Activated T-cell treated with anti-CD3 and anti-CD28 coated beads, Interleukin-2, amount 50 U/mL, for 4 hours (primary cell): Measurements from ENCODE around the gene STRN. TPM values are rescaled to one million over a fixed set of nuclear protein-coding genes. Genes with fewer than 3 reads are reported as not detected.
"Not testable (repeated sequence)": the region's sequence is repeated elsewhere in the genome, so short reads cannot be mapped to it uniquely, and the experiment has no call there.

Source experiments
- ATAC-seq, 2 donors: fragments of 200-7000 bp; cut with Tn5 transposase; one replicate each; pipeline ENCODE4 v1.10.0; 2021
- DNase-seq: peaks from one replicate; pipeline ENCODE4 v3.0.0-alpha.2; 2020
- H3K27me3 Mint-ChIP-seq: one replicate; pipeline ENCODE4 v1.8.0; 2021; ENCODE audit warnings: low read depth, mixed read lengths
- H3K36me3 Mint-ChIP-seq: one replicate; pipeline ENCODE4 v1.8.0; 2022; ENCODE audit warnings: mixed read lengths; ENCODE audit not compliant: insufficient read depth
- H3K4me1 Mint-ChIP-seq: one replicate; pipeline ENCODE4 v1.8.0; 2021; ENCODE audit warnings: low read depth, mixed read lengths
- H3K4me3 Mint-ChIP-seq: one replicate; pipeline ENCODE4 v1.8.0; 2021; ENCODE audit warnings: mild to moderate bottlenecking, moderate library complexity, mixed read lengths
- H3K9me3 Mint-ChIP-seq: one replicate; pipeline ENCODE4 v1.8.0; 2021; ENCODE audit warnings: mixed read lengths
- total RNA-seq, 3 donors: library from RNA; stranded (reverse); gene quantifications; one replicate each; pipeline ENCODE4 v1.2.1, GENCODE V29; 2021

STRN gene
- total RNA-seq, 3 donors from 2014 or later = 19.0 to 19.7 (median 19.7) TPM

GRCh38 chr2:36949845-36950244, 16.5 kb downstream of the STRN start:
- peak; percentile 18 to 46 for ATAC-seq
- Mint-ChIP-seq H3K9me3 (no peaks in the 10 kb centered on the region), H3K4me1 (peaks cover 28% of the 10 kb centered on the region), H3K36me3 (peaks cover 4% of the 10 kb centered on the region), H3K27me3 (no peaks in the 10 kb centered on the region), H3K4me3 (no peak overlapping the region)
- no peak for DNase-seq

GRCh38 chr2:36945240-36945639, 21.1 kb downstream of the STRN start:
- H3K4me1 Mint-ChIP-seq = peaks cover 10% of the 10 kb centered on the region
- H3K9me3 Mint-ChIP-seq, H3K27me3 Mint-ChIP-seq, DNase-seq, ATAC-seq, H3K36me3 Mint-ChIP-seq, H3K4me3 Mint-ChIP-seq: not testable (repeated sequence)

- no peak overlapping the region for H3K4me3 Mint-ChIP-seq
- DNase-seq = no peak
- no peaks in the 10 kb centered on the region for H3K36me3 Mint-ChIP-seq
- no peaks in the 10 kb centered on the region for H3K4me1 Mint-ChIP-seq
- no peaks in the 10 kb centered on the region for H3K9me3 Mint-ChIP-seq
- no peak for ATAC-seq
- H3K27me3 Mint-ChIP-seq = no peaks in the 10 kb centered on the region
Observed at GRCh38 chr2:36941867-36942266, 24.5 kb downstream of the STRN start.

DNA sequence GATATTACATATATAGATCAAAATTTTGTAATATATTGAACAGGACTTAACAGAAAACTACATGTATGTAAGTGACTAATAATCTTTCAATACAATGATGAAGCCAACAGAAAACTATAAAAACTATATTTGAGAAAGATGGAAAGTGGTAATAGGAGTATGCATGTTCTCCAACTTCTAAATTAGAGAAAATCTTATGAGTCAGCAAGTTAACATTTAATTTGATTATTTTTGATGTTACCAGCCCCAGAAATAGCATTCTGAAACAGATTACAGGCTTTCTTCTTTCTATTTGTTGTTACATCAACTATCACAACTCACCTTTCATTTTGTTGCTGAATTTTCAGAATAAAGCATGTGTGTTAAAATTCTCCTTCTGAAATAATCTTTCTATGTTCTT, 29.8 kb downstream of the STRN start:
- not testable (repeated sequence) for ATAC-seq, H3K4me1 Mint-ChIP-seq, H3K27me3 Mint-ChIP-seq, H3K4me3 Mint-ChIP-seq, DNase-seq, H3K36me3 Mint-ChIP-seq, H3K9me3 Mint-ChIP-seq

- not testable (repeated sequence) for H3K36me3 Mint-ChIP-seq, H3K9me3 Mint-ChIP-seq, H3K27me3 Mint-ChIP-seq, DNase-seq, H3K4me3 Mint-ChIP-seq, ATAC-seq
- H3K4me1 Mint-ChIP-seq = peaks cover 13% of the 10 kb centered on the region
Observed at GRCh38 chr2:36931688-36932087, 34.6 kb downstream of the STRN start.

- not testable (repeated sequence) for H3K4me3 Mint-ChIP-seq, DNase-seq, H3K27me3 Mint-ChIP-seq, H3K9me3 Mint-ChIP-seq, ATAC-seq
- Mint-ChIP-seq H3K4me1 (peaks cover 20% of the 10 kb centered on the region), H3K36me3 (peaks cover 10% of the 10 kb centered on the region)
Observed at GRCh38 chr2:36930787-36931410, 35.4 kb downstream of the STRN start.

DNA sequence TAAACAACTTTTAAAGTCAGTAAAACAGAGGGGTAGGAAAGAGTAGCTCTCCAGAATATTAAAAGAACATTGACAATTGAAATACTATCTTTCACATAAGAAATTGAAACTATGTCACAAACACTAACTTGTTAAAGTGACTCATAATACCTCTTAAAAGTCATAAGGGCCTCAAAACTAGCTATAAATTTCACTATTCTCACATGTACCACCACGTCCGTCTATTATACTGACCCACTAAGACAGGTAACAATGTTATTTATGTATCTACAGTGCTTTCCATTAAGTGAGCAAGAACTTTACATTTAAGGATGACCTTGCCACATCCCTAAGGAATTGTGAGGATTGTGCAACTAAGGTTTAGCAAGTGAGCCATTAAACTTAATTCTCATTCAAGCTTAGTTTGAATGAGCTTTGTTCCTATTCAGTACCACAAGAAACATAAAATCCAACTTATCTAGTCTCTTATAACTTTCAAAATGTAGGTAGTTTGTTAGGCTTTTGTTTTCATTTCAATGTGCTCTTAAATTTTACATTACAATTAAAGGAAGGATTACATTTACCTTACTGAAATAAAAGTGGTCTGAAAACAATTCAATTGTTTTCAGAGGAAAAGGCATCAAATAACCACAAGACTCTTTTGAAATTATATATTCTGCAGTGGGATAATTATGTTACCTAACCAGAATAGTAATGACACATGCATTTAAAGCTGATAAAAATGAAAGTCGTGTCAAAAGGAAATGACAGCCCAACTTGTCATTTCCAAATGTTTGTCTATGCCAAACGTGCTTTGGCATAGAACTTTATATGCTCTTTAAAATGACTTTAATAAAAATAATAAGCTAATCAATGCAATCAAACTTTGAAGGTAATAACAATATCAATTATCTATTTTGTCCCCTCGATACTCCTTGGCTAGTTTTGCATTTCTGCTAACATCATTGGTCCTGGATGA, 39.9 kb downstream of the STRN start:
- Mint-ChIP-seq H3K4me3 (peak overlapping the region; percentile 25), H3K36me3 (peaks cover 11% of the 10 kb centered on the region), H3K4me1 (peaks cover 25% of the 10 kb centered on the region)
- ATAC-seq, H3K27me3 Mint-ChIP-seq, DNase-seq, H3K9me3 Mint-ChIP-seq: not testable (repeated sequence)

DNA sequence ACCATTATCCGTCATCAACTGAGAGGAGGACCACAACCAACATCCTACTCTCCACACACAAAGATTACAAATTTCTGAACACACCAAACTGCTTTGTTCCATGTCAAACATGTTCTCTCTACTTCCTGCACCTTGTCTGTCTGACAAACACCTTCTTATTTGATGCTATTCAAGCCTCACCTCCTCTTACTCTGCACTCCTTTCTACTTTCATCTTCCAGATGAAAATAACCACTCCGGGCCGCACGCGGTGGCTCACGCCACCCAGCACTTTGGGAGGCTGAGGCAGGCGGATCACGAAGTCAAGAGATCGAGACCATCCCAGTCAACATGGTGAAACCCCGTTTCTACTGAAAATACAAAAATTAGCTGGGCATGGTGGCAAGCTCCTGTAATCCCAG, 43.7 kb downstream of the STRN start:
- peaks cover 25% of the 10 kb centered on the region for H3K4me1 Mint-ChIP-seq
- H3K36me3 Mint-ChIP-seq = peaks cover 13% of the 10 kb centered on the region
- H3K4me3 Mint-ChIP-seq, DNase-seq, ATAC-seq, H3K9me3 Mint-ChIP-seq, H3K27me3 Mint-ChIP-seq: not testable (repeated sequence)

DNA sequence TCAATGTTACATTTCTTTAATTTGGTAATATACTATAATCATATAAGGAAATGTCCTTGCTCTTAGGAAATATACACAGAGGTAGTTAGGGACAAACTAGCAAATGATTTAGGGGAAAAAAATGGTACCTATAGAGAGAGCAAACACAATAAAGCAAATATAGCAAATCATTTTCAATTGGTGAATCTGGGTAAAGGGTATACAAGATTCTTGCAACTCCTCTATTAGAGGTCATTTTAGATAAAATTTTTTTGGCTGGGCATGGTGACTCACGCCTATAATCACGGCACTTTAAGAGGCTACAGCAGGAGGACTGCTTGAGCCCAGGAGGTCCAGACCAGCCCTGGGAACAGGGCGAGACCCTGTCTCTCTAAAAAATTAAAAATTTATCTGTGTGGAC, 44.4 kb downstream of the STRN start:
- Mint-ChIP-seq H3K36me3 (peaks cover 13% of the 10 kb centered on the region), H3K4me3 (no peak overlapping the region), H3K9me3 (no peaks in the 10 kb centered on the region), H3K27me3 (no peaks in the 10 kb centered on the region), H3K4me1 (peaks cover 24% of the 10 kb centered on the region)
- DNase-seq (no peak), ATAC-seq (no peak)

- no peak for DNase-seq
- Mint-ChIP-seq H3K4me3 (no peak overlapping the region), H3K36me3 (peaks cover 17% of the 10 kb centered on the region), H3K27me3 (no peaks in the 10 kb centered on the region), H3K9me3 (no peaks in the 10 kb centered on the region), H3K4me1 (peaks cover 12% of the 10 kb centered on the region)
- ATAC-seq = no peak
Observed at GRCh38 chr2:36919041-36919837, 47.1 kb downstream of the STRN start.

DNA sequence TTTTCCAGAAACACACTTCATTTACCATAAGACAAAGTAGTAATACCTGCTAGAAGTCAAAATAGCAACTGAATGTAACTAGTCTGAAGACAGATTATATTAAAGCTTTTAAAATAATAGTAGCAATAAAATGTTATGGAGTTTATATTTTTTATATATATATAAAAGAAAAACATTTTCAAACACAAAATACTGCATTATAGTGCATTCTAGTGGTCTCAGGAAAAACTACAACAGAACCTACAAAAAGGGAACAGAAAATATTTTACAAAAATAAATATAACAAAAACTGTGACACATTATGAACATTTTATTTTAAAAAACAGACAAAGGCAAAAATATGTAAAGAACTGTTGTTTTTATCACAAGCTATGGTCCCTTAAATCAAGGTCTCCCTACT, 48.0 kb downstream of the STRN start:
- H3K4me1 Mint-ChIP-seq = peaks cover 12% of the 10 kb centered on the region
- H3K36me3 Mint-ChIP-seq = peaks cover 15% of the 10 kb centered on the region
- H3K4me3 Mint-ChIP-seq = no peak overlapping the region
- no peaks in the 10 kb centered on the region for H3K9me3 Mint-ChIP-seq
- no peak for ATAC-seq
- DNase-seq = no peak
- H3K27me3 Mint-ChIP-seq = no peaks in the 10 kb centered on the region

GRCh38 chr2:36915627-36916026, 50.7 kb downstream of the STRN start:
- no peak for DNase-seq
- Mint-ChIP-seq H3K4me3 (no peak overlapping the region), H3K27me3 (no peaks in the 10 kb centered on the region), H3K9me3 (no peaks in the 10 kb centered on the region), H3K36me3 (peaks cover 13% of the 10 kb centered on the region), H3K4me1 (peaks cover 2% of the 10 kb centered on the region)
- no peak for ATAC-seq

DNA sequence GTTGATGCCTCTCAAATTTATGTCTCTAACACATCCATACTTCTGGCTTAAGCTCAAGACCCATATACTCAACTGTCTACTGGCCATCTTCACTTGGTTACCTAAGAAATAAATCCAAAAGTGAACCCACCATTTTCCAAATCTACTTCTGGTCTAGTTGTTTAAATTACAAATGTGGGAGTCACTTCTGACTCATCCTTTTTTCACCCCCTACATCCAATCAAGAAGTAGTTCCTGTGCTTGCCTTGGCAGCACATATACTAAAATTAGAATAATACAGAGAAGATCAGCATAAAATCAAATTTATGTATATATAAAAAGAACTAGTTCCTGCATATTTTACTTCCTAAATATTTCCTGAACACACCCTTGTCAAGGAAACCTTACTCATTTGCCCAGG, 53.6 kb downstream of the STRN start:
- no peaks in the 10 kb centered on the region for H3K9me3 Mint-ChIP-seq
- no peak for ATAC-seq
- peaks cover 2% of the 10 kb centered on the region for H3K4me1 Mint-ChIP-seq
- peaks cover 12% of the 10 kb centered on the region for H3K36me3 Mint-ChIP-seq
- DNase-seq = no peak
- no peak overlapping the region for H3K4me3 Mint-ChIP-seq
- no peaks in the 10 kb centered on the region for H3K27me3 Mint-ChIP-seq

GRCh38 chr2:36911012-36911411, 55.3 kb downstream of the STRN start:
- DNase-seq (no peak), ATAC-seq (no peak)
- no peaks in the 10 kb centered on the region for H3K9me3 Mint-ChIP-seq
- no peak overlapping the region for H3K4me3 Mint-ChIP-seq
- no peaks in the 10 kb centered on the region for H3K27me3 Mint-ChIP-seq
- H3K36me3 Mint-ChIP-seq = peaks cover 12% of the 10 kb centered on the region
- H3K4me1 Mint-ChIP-seq = peaks cover 2% of the 10 kb centered on the region
